Stimulated activated CD4-positive, alpha-beta T cell treated with anti-CD3 and anti-CD28 coated beads, Interleukin-1b, Interleukin-23, amount 100 ng/mL, for 1 hour (primary cell): Measurements from ENCODE around the gene SLC47A2.

Experiments used
- DNase-seq, 2 donors: peaks; one replicate each; pipeline ENCODE4 v3.0.0-alpha.2; 2020; ENCODE audit warnings: low read depth in 2 of 2

Gene SLC47A2

GRCh38 chr17:19644493-19645210 is 71.7 kb downstream of the SLC47A2 start:
- DNase-seq = no peak

- no peak for DNase-seq
These were observed 74.0 kb downstream of the SLC47A2 start for GRCh38 chr17:19642373-19642893.

- DNase-seq = no peak
These were observed 74.6 kb downstream of the SLC47A2 start for GRCh38 chr17:19641687-19642372.

- DNase-seq = no peak
These were observed 84.5 kb downstream of the SLC47A2 start for GRCh38 chr17:19631905-19632304.

GRCh38 chr17:19630661-19631060 is 85.7 kb downstream of the SLC47A2 start:
- no peak for DNase-seq

GRCh38 chr17:19630035-19630434 is 86.3 kb downstream of the SLC47A2 start:
- DNase-seq = no peak

GRCh38 chr17:19629449-19629848 is 86.9 kb downstream of the SLC47A2 start:
- no peak for DNase-seq
